ENCODE results near the gene C4orf51. TPM values are rescaled to one million over a fixed set of nuclear protein-coding genes. Genes with fewer than 3 reads are reported as not detected.
A peak's percentile ranks its signal among the peaks of the same experiment; 100 is the strongest.

C4orf51 gene
- total and polyA plus RNA-seq, 7 donors: not detected

- ATAC-seq: peak in 3 of 4 donors; percentile 38 to 52 (median 45)
Measured at GRCh38 chr4:145722561-145722960, 42.6 kb downstream of the C4orf51 start.

GRCh38 chr4:145723336-145723735 lies 43.4 kb downstream of the C4orf51 start:
- no peak for ATAC-seq
- no peaks in the 10 kb centered on the region for H3K27me3 ChIP-seq (ENCODE audit: insufficient read depth in 3 of 3, low read length in 2 of 3)
- H3K27ac ChIP-seq: no peak overlapping the region
- peaks cover 24% of the 10 kb centered on the region for H3K4me1 ChIP-seq
- DNase-seq: no peak
- H3K9me3 ChIP-seq: no peaks in the 10 kb centered on the region
- no peak overlapping the region for H3K4me3 ChIP-seq
- no peaks in the 10 kb centered on the region for H3K36me3 ChIP-seq (ENCODE audit: insufficient read depth in 1 of 2, low read depth in 1 of 2)
- 94 to 98% (median 98%) methylated on average over 2 of the region's 2 CpGs for WGBS, 3 donors
- TF ChIP-seq CTCF (IDR thresholded peaks at IDR 0.05): no peak
- intact Hi-C loops (cut with DNase I): no loop called here

More at GRCh38 chr4:145722561-145722960, 42.6 kb downstream of the C4orf51 start:
- Histone ChIP-seq H3K27me3 (ENCODE audit: insufficient read depth in 3 of 3, low read length in 2 of 3) (no peaks in the 10 kb centered on the region), H3K4me3 (no peak overlapping the region), H3K4me1 (peaks cover 24% of the 10 kb centered on the region), H3K9me3 (no peaks in the 10 kb centered on the region), H3K36me3 (ENCODE audit: insufficient read depth in 1 of 2, low read depth in 1 of 2) (no peaks in the 10 kb centered on the region), H3K27ac (no peak overlapping the region)
- 94 to 100% (median 95%) methylated on average over 1 of the region's 1 CpG for WGBS, 3 donors
- no peak for DNase-seq
- no peak for TF ChIP-seq CTCF (IDR thresholded peaks at IDR 0.05)
- intact Hi-C loops (cut with DNase I): no loop called here

GRCh38 chr4:145730026-145730425 lies 50.1 kb downstream of the C4orf51 start:
- peaks cover 19% of the 10 kb centered on the region for H3K4me1 ChIP-seq
- H3K4me3 ChIP-seq: no peak overlapping the region
- WGBS, 3 donors: 49 to 66% (median 51%) methylated on average over 5 of the region's 5 CpGs
- intact Hi-C loops (cut with DNase I): loop anchor here (5.0 to 10.0 kb wide), 3 partner anchors 113 to 548 kb away; partner anchors contain the start of genes MMAA (in 1 of the 2), OTUD4 (in 1 of the 2) and ZNF827 (in 1 of the 2)
- DNase-seq (no peak), ATAC-seq (no peak)
- TF ChIP-seq CTCF (IDR thresholded peaks at IDR 0.05): no peak
- no peaks in the 10 kb centered on the region for H3K36me3 ChIP-seq (ENCODE audit: insufficient read depth in 1 of 2, low read depth in 1 of 2)
- H3K27me3 ChIP-seq (ENCODE audit: insufficient read depth in 3 of 3, low read length in 2 of 3): no peaks in the 10 kb centered on the region
- peak overlapping the region; percentile 19 for H3K27ac ChIP-seq
- no peaks in the 10 kb centered on the region for H3K9me3 ChIP-seq

- no peak for DNase-seq
- no peaks in the 10 kb centered on the region for H3K27me3 ChIP-seq (ENCODE audit: insufficient read depth in 3 of 3, low read length in 2 of 3)
- no peaks in the 10 kb centered on the region for H3K36me3 ChIP-seq (ENCODE audit: insufficient read depth in 1 of 2, low read depth in 1 of 2)
- WGBS, 3 donors: 4 to 11% (median 9%) methylated on average over 1 of the region's 1 CpG
- intact Hi-C loops (cut with DNase I): loop anchor here (5.0 to 10.0 kb wide), 3 partner anchors 114 to 549 kb away; partner anchors contain the start of genes MMAA (in 1 of the 2), OTUD4 (in 1 of the 2) and ZNF827 (in 1 of the 2)
- no peak for TF ChIP-seq CTCF (IDR thresholded peaks at IDR 0.05)
- H3K4me1 ChIP-seq: peaks cover 29% of the 10 kb centered on the region
- no peak overlapping the region for H3K4me3 ChIP-seq
- H3K27ac ChIP-seq: peak overlapping the region; percentile 98
- no peaks in the 10 kb centered on the region for H3K9me3 ChIP-seq
- no peak for ATAC-seq
Measured at GRCh38 chr4:145731028-145731427, 51.1 kb downstream of the C4orf51 start.
